DMS79 treated with DMSO at 0.1 percent for 48 hours (cell line): ENCODE data around the gene RFC2.
A peak's percentile ranks its signal among the peaks of the same experiment; 100 is the strongest.
"Not testable (repeated sequence)": the region's sequence is repeated elsewhere in the genome, so short reads cannot be mapped to it uniquely, and the experiment has no call there.

Experiments
- DNase-seq: peaks from one replicate; lab custom pipeline; 2025; lab: John Stamatoyannopoulos, UW

Gene RFC2

GRCh38 chr7:74217455-74218342 is 36.5 kb downstream of the RFC2 start:
- DNase-seq = no peak

- DNase-seq = no peak
Observed at GRCh38 chr7:74216361-74216761, 37.8 kb downstream of the RFC2 start.

GRCh38 chr7:74215921-74216320 is 38.3 kb downstream of the RFC2 start:
- DNase-seq = no peak

DNA sequence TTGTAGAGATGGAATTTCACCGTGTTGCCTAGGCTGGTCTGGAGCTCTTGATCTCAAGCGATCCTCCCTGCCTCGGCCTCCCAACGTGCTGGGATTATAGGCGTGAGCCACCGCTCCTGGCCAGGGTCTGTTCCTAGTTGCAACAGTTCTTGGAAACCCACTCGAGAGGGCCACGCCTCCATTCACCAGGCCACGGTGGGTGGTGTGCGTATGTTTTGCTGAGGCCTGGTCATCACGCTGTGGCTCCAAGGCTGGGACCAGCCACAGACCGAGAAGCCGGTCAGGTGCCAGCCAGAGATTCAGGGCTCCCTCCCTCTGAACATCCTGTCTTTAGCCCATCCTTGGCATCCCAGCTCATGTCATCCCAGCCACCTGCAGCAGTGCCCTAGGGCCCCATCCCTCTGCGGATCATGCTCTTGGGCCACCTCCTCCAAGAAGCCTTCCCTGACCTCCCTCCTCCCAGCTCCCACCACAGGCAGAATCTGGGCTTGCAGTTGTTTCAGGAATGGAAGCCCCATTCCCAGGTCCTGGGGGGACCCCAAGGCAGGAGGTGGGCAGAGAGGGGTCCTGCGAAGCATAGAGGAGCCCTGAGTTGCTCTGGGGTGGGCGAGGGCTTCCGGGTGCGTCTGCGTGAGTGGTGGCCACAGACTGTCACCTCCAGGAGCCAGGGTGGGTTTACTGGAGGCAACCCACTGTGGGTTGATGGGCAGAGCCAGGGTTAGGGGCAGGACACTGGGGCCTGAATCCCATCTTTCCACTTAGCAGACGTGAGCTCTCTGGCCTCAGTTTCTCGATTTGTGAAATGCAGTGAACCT is 39.2 kb downstream of the RFC2 start:
- DNase-seq = no peak

GRCh38 chr7:74212661-74213060 is 41.5 kb downstream of the RFC2 start:
- DNase-seq = no peak

- not testable (repeated sequence) for DNase-seq
Observed at GRCh38 chr7:74208241-74208640, 46.0 kb downstream of the RFC2 start.

DNA sequence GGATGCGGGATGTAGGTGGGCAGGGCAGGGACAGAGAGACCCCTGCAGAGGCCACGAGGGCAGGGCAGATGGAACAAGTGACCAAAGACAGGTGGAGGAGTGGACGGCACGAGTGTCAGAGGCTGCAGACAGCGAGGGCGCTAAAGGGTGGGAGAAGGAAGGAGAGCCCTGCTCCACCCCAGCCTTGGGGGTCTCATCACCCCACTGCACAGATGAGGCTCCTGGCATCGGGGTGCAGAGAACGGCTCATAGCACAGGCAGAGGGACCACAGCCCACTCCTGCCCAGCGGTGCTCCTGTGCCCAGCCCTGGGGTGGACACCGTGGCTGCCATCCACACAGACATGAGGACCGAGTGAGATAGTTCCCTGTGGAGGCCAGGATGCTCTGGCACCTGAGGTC is 46.6 kb downstream of the RFC2 start:
- DNase-seq = no peak

DNA sequence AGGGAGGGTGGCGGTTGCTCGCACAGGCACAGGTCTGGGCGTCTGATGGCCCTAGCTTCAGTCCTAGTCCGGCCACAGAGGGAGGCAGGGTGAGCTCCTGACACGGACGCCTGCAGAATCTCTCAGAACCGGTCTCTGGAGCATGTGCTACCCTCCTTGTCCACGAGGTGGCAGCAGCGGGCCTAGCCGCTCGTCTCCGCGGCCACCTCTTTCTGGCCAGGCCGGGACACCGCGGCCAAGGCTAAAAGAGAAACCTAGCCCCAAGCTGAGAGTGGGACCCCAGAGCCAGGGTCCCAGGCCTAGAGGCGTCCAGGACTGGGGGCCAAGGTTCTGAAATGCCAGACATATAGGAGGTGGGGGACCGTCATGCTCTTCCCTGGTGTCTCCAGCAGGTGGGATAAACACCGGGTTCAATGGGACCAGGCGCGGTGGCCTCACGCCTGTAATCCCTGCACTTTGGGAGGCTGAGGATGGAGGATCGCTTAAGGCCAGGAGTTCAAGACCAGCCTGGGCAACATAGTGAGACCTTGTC is 47.5 kb downstream of the RFC2 start:
- DNase-seq = peak; percentile 50

DNA sequence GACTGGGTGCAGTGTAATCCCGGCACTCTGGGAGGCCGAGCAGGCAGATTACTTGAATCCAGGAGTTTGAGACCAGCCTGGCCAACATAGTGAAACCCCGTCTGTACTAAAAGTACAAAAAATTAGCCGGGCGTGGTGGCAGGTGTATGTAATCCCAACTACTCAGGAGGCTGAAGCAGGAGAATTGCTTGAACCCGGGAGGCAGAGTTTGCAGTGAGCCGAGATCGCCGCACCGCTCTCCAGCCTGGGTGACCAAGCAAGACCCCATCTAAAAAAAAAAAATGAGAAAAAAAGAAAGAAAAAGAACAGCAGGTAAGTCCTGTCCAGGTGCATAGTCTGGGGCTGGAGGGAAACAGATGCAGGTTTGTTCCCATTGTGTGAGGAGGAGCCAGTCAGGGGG is 48.1 kb downstream of the RFC2 start:
- not testable (repeated sequence) for DNase-seq

DNA sequence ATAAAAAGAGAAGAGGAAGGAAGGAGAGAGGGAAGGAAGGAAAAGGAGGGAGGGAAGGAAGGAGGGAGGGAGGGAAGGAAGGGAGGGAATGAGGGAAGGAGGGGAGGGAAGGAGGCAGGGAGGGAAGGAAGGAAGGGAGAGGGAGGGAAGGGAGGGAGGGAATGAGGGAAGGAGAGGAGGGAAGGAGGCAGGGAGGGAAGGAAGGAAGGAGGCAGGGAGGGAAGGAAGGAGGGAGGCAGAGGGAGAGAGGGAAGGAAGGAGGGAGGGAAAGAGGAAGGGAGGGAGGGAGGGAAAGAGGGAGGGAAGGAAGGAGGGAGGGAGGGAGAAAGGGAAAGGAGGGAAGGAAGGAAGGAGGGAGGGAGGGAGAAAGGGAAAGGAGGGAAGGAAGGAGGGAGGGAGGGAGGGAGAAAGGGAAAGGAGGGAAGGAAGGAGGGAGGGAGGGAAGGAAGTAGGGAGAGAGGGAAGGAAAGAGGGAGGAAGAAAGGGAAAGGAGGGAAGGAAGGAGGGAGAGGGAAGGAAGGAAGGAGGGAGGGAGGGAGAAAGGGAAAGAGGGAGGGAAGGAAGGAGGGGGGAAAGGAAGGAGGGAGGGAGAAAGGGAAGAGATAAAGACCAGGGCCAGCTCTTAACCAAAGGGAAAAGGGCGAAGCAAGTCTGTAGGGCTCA is 50.1 kb downstream of the RFC2 start:
- no peak for DNase-seq

GRCh38 chr7:74202841-74203556 is 51.2 kb downstream of the RFC2 start:
- DNase-seq = no peak

- DNase-seq = no peak
Observed at GRCh38 chr7:74199551-74200355, 54.4 kb downstream of the RFC2 start.

- no peak for DNase-seq
Observed at GRCh38 chr7:74197449-74198124, 56.6 kb downstream of the RFC2 start.

- DNase-seq = not testable (repeated sequence)
Observed at GRCh38 chr7:74195968-74196654, 58.1 kb downstream of the RFC2 start.

- DNase-seq = not testable (repeated sequence)
Observed at GRCh38 chr7:74195139-74195860, 58.9 kb downstream of the RFC2 start.

DNA sequence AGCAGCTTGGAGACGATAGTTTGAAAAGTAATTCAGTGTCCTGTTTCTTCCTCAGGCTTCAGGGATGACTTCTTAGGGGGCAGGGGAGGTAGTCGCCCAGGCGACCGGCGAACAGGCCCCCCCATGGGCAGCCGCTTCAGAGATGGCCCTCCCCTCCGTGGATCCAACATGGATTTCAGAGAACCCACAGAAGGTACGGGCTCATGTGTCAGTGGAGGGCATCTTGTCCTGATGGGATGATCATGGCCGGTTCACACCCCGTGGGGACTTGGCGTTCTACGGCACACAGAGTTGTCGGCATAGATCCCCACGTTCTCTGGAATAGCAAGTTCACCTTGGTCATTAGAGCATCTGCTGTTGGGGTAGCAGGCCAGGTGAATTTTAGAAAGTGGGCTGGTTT is 59.5 kb downstream of the RFC2 start:
- DNase-seq = no peak

DNA sequence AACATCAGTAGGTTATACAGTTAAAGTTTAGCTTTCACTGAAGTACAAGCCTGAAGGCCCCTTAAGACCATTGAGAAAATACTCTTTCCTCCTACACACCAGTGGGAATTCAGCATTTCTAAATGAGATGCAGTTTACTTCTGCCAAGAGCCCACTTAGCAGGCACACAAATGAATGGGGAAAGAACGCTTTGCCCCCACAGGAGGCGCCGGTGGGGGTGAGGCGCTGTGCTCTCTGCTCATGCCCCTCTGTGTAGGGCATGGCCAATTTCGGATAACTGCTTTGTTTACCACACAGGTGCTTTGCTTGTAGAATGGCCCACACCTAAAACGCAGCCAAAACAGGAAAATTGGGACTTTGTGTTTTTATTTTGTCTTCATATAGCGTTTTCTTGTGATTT is 60.3 kb downstream of the RFC2 start:
- DNase-seq = no peak

GRCh38 chr7:74193054-74193453 is 61.1 kb downstream of the RFC2 start:
- no peak for DNase-seq

- DNase-seq = no peak
Observed at GRCh38 chr7:74191231-74191630, 63.0 kb downstream of the RFC2 start.
